Upper lobe of left lung (tissue), 6 donors: Measurements from ENCODE around the gene AGAP1. TPM values are rescaled to one million over a fixed set of nuclear protein-coding genes. Genes with fewer than 3 reads are reported as not detected.
A peak's percentile ranks its signal among the peaks of the same experiment; 100 is the strongest.

Source experiments
- ATAC-seq, 2 donors: fragments of 200-7000 bp; cut with Tn5 transposase; one replicate each; pipeline ENCODE4 v1.9.1; 2022; ENCODE audit warnings: mild to moderate bottlenecking in 2 of 2, moderate library complexity in 2 of 2; ENCODE audit not compliant: low FRiP score in 2 of 2
- DNase-seq, 2 donors: peaks; one replicate each; pipeline ENCODE4 v3.0.0-alpha.2; 2019 to 2020
- H3K27ac ChIP-seq, 4 donors: fragments of 200-600 bp; sonication (generic); one replicate each; pipeline ENCODE4 v1.5.1; 2016 to 2019
- H3K27me3 ChIP-seq, 4 donors: fragments of 200-600 bp; sonication (generic); one replicate each; pipeline ENCODE4 v1.5.1; 2017 to 2019
- H3K36me3 ChIP-seq, 4 donors: fragments of 200-600 bp; sonication (generic); one replicate each; pipeline ENCODE4 v1.5.1; 2016 to 2019
- H3K4me1 ChIP-seq, 4 donors: fragments of 200-600 bp; sonication (generic); one replicate each; pipeline ENCODE4 v1.5.1; 2018 to 2019
- H3K4me3 ChIP-seq, 4 donors: fragments of 200-600 bp; sonication (generic); one replicate each; pipeline ENCODE4 v1.5.1; 2017 to 2019; ENCODE audit warnings: mild to moderate bottlenecking in 2 of 4, moderate library complexity in 1 of 4
- H3K9me3 ChIP-seq, 4 donors: fragments of 200-600 bp; sonication (generic); one replicate each; pipeline ENCODE4 v1.5.1; 2018 to 2019
- CTCF ChIP-seq, 6 experiments: fragments of 450-650 bp in 4 of 6; fragments of 200-600 bp in 2 of 6; sonication (generic) in 2 of 6; IDR thresholded peaks; one replicate each; pipeline ENCODE4 v1.5.1; 2016 to 2019; ENCODE audit warnings: antibody characterized with exemption in 6 of 6
- EP300 ChIP-seq, 4 donors: sonication (generic); formaldehyde crosslinking; IDR thresholded peaks; one replicate each; pipeline ENCODE4 v1.5.1; 2017; ENCODE audit warnings: antibody characterized with exemption in 4 of 4, control low read depth in 2 of 4
- POLR2A ChIP-seq, 4 donors: fragments of 450-650 bp; IDR thresholded peaks; one replicate each; pipeline ENCODE4 v1.5.1; 2016 to 2017; ENCODE audit warnings: antibody characterized with exemption in 4 of 4, mild to moderate bottlenecking in 2 of 4
- POLR2AphosphoS5 ChIP-seq, 2 donors: sonication (generic); formaldehyde crosslinking; IDR thresholded peaks; one replicate each; pipeline ENCODE4 v1.5.1; 2017; ENCODE audit warnings: antibody characterized with exemption in 2 of 2
- WGBS, 2 donors: methylation state at CpG; one replicate each; pipeline ENCODE4 v1.1.5; 2017 to 2018; 5-methylcytosine and 5-hydroxymethylcytosine counted together
- total RNA-seq, 6 donors: library from RNA; depleted of rRNA in 4 of 6; stranded (reverse); fragments of >200 nt in 4 of 6; gene quantifications; one replicate each; pipeline versions ENCODE4 v1.1.0 to v1.2.1, GENCODE V29; 2016 to 2021
- donor health status: DM: no; HTN: no; CAD: no; lungs with moderate emphysema.
- donor health status: DM: no; HTN: yes; CAD: no; lungs with severe emphysema.

AGAP1 gene
- total RNA-seq, 6 donors from 2014 or later = 25.5 to 45.1 (median 30.7) TPM

DNA sequence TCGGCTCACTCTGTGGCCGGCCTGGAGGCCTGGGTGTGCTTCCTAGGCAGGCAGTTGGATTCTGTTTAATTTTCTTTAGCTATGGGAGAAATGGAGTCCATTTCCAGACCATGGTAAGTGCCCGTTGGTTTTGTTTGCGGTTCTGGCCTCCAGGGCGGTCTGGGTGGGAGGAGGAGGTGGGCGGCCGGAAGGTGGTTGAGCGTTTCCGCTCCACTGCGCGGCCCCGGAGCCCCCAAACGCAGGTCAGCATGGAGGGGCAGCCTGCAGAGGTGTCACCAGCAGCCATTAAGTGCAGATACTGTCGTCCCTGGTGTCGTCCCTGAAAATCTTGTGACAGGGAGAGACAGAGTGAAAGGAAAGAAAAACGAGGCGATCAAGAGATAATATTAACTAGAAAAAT is 370.5 kb downstream of the AGAP1 start:
- peak in 1 of 2 donors; percentile 71 for DNase-seq

GRCh38 chr2:235864733-235865515 is 371.1 kb downstream of the AGAP1 start:
- 72 to 74% methylated on average over 27 of the region's 27 CpGs for WGBS, 2 donors
- Histone ChIP-seq H3K9me3 (no peaks in the 10 kb centered on the region), H3K27ac (no peak overlapping the region), H3K4me1 (no peaks in the 10 kb centered on the region), H3K36me3 (no peaks in the 10 kb centered on the region), H3K4me3 (no peak overlapping the region), H3K27me3 (no peaks in the 10 kb centered on the region)
- TF ChIP-seq EP300 (IDR thresholded peaks at IDR 0.05) = no peak
- no peak for TF ChIP-seq POLR2AphosphoS5 (IDR thresholded peaks at IDR 0.05)
- no peak for TF ChIP-seq POLR2A (IDR thresholded peaks at IDR 0.05)
- TF ChIP-seq CTCF (IDR thresholded peaks at IDR 0.05) = no peak
- peak in 1 of 2 donors; percentile 71 for DNase-seq
- no peak for ATAC-seq

More for the DNA sequence above, 370.5 kb downstream of the AGAP1 start:
- ATAC-seq = no peak
- Histone ChIP-seq H3K27me3 (no peaks in the 10 kb centered on the region), H3K36me3 (no peaks in the 10 kb centered on the region), H3K9me3 (no peaks in the 10 kb centered on the region), H3K27ac (no peak overlapping the region), H3K4me3 (no peak overlapping the region), H3K4me1 (no peaks in the 10 kb centered on the region)
- WGBS, 2 donors = 80 to 84% methylated on average over 10 to 17 of the region's 17 CpGs
- TF ChIP-seq CTCF (IDR thresholded peaks at IDR 0.05) = no peak
- no peak for TF ChIP-seq POLR2AphosphoS5 (IDR thresholded peaks at IDR 0.05)
- no peak for TF ChIP-seq POLR2A (IDR thresholded peaks at IDR 0.05)
- no peak for TF ChIP-seq EP300 (IDR thresholded peaks at IDR 0.05)

GRCh38 chr2:235866373-235866772 is 372.5 kb downstream of the AGAP1 start:
- Histone ChIP-seq H3K27ac (no peak overlapping the region), H3K36me3 (no peaks in the 10 kb centered on the region), H3K27me3 (no peaks in the 10 kb centered on the region), H3K9me3 (peaks cover 0 to 8% (median 3%) of the 10 kb centered on the region in 4 donors), H3K4me3 (no peak overlapping the region), H3K4me1 (no peaks in the 10 kb centered on the region)
- no peak for DNase-seq
- ATAC-seq = no peak
- WGBS, 2 donors = 93 to 96% methylated on average over 4 of the region's 4 CpGs
- TF ChIP-seq POLR2AphosphoS5 (IDR thresholded peaks at IDR 0.05) (no peak), EP300 (IDR thresholded peaks at IDR 0.05) (no peak), CTCF (IDR thresholded peaks at IDR 0.05) (no peak), POLR2A (IDR thresholded peaks at IDR 0.05) (no peak)

DNA sequence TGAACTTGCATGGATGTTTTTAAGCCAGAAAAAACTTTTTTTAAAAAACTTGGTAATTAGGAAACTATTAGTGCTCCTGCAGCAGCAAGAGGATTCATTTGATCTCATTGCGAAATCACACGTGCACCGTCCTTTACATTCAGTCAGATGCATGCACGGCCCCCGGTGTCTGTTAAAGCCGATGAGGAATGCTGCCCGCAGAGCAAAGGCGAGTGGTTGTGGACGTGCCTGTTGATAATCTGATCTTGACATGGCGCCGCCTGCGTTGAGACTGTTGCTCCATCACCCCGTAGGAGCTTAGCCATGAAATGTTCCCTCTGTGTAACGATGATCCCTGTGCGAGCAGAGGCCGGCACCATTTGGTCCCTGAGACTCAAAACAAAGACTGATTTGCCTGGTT is 374.4 kb downstream of the AGAP1 start:
- peaks cover 0 to 8% (median 3%) of the 10 kb centered on the region in 4 donors for H3K9me3 ChIP-seq
- TF ChIP-seq POLR2AphosphoS5 (IDR thresholded peaks at IDR 0.05) = no peak
- TF ChIP-seq POLR2A (IDR thresholded peaks at IDR 0.05) = no peak
- TF ChIP-seq CTCF (IDR thresholded peaks at IDR 0.05) = no peak
- TF ChIP-seq EP300 (IDR thresholded peaks at IDR 0.05) = no peak
- ATAC-seq (no peak), DNase-seq (no peak)
- no peak overlapping the region for H3K4me3 ChIP-seq
- no peaks in the 10 kb centered on the region for H3K27me3 ChIP-seq
- WGBS, 2 donors = 70 to 71% methylated on average over 13 to 16 of the region's 16 CpGs
- no peaks in the 10 kb centered on the region for H3K36me3 ChIP-seq
- no peak overlapping the region for H3K27ac ChIP-seq
- H3K4me1 ChIP-seq = no peaks in the 10 kb centered on the region

DNA sequence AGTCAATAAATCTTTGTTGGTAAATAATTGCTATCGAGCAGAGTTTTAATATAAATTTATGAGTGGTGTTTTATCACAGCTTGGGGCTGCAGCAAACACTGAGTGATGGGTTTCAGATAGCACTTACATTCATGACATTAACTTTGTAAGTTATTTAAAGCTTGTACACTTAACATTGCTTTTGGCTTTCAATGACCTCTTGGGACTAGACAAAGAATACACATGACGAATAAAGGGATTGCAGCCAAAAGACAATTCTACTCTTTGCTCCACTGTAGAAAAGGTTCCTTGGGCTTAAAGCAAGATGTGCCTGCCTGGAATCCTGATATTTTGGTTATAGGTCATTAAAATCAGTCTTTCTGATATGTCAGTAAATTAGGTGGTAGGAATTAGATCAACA is 374.8 kb downstream of the AGAP1 start:
- no peak overlapping the region for H3K27ac ChIP-seq
- no peaks in the 10 kb centered on the region for H3K4me1 ChIP-seq
- H3K36me3 ChIP-seq = no peaks in the 10 kb centered on the region
- peaks cover 0 to 8% (median 3%) of the 10 kb centered on the region in 4 donors for H3K9me3 ChIP-seq
- TF ChIP-seq EP300 (IDR thresholded peaks at IDR 0.05) (no peak), CTCF (IDR thresholded peaks at IDR 0.05) (no peak), POLR2AphosphoS5 (IDR thresholded peaks at IDR 0.05) (no peak)
- 80 to 82% methylated on average over 2 of the region's 2 CpGs for WGBS, 2 donors
- H3K4me3 ChIP-seq = no peak overlapping the region
- ATAC-seq (no peak), DNase-seq (no peak)
- H3K27me3 ChIP-seq = no peaks in the 10 kb centered on the region
